HepG2 (cell line): ENCODE measurements around the gene PC. TPM values are rescaled to one million over a fixed set of nuclear protein-coding genes. Genes with fewer than 3 reads are reported as not detected.

Experiments used
- AGO1 ChIP-seq: fragments of 200-400 bp; formaldehyde crosslinking; IDR thresholded peaks from 2 replicates; pipeline ENCODE4 v1.6.1; 2017; ENCODE audit warnings: mild to moderate bottlenecking, low read depth, low read length, moderate library complexity; ENCODE audit not compliant: poor library complexity, severe bottlenecking
- NFYC ChIP-seq: IDR thresholded peaks from 2 replicates; pipeline ENCODE4 v1.6.1; 2016; ENCODE audit warnings: missing genetic modification reagents, missing compliant biosample characterization
- NR2F6 ChIP-seq, 2 experiments: IDR thresholded peaks; 2 replicates each; pipeline ENCODE4 v1.6.1; 2016; ENCODE audit warnings: antibody characterized with exemption in 1 of 2, mild to moderate bottlenecking in 1 of 2
- SP4 ChIP-seq: sonication (generic); formaldehyde crosslinking; IDR thresholded peaks from 2 replicates; pipeline ENCODE4 v1.8.1; 2023; ENCODE audit warnings: mild to moderate bottlenecking, missing genetic modification reagents
- ZBTB26 ChIP-seq: IDR thresholded peaks from 2 replicates; pipeline ENCODE4 v1.6.1; 2016; ENCODE audit warnings: missing compliant biosample characterization, missing genetic modification reagents, borderline replicate concordance
- ZFP91 ChIP-seq: sonication (generic); formaldehyde crosslinking; IDR thresholded peaks from 2 replicates; pipeline ENCODE4 v1.9.0; 2022; ENCODE audit warnings: missing genetic modification reagents, mild to moderate bottlenecking, borderline replicate concordance
- ZNF660 ChIP-seq: sonication (generic); formaldehyde crosslinking; IDR thresholded peaks from 2 replicates; pipeline ENCODE4 v1.5.1; 2020; ENCODE audit warnings: mild to moderate bottlenecking, low read depth, missing genetic modification reagents, borderline replicate concordance
- ZNF687 ChIP-seq: sonication (generic); formaldehyde crosslinking; IDR thresholded peaks from 2 replicates; pipeline ENCODE4 v1.5.1; 2020; ENCODE audit warnings: mild to moderate bottlenecking, missing genetic modification reagents, moderate library complexity
- ZNF772 ChIP-seq: sonication (generic); formaldehyde crosslinking; IDR thresholded peaks from 2 replicates; pipeline ENCODE4 v1.5.0; 2020; ENCODE audit warnings: mild to moderate bottlenecking, missing genetic modification reagents
- polyA plus RNA-seq, 8 experiments: library from polyadenylated mRNA; depleted of rRNA in 3 of 8; stranded (reverse) in 7 of 8; unstranded in 1 of 8; fragments of >200 nt; fragmentation: Illumina TruSeq in 4 of 8; extraction: Trizol in 4 of 8; gene quantifications; 2 replicates each; pipeline versions ENCODE4 v1.2.1 to v1.2.3, GENCODE V29; 2011 to 2016; ENCODE audit warnings: low read depth in 4 of 8, missing spikeins in 1 of 8, mixed read lengths in 1 of 8; ENCODE audit not compliant: insufficient read depth in 1 of 8
- total RNA-seq, 5 experiments: library from RNA; depleted of rRNA; stranded (reverse); fragments of >200 nt; fragmentation: Illumina TruSeq; extraction: Trizol; gene quantifications; 2 replicates each; pipeline ENCODE4 v1.2.3, GENCODE V29; 2016; ENCODE audit warnings: low read depth in 1 of 5
- TF ChIP-seq, protein P1 (sequence below): sonication (generic); formaldehyde crosslinking; conservative IDR thresholded peaks from 2 replicates; pipeline ENCODE4 v1.8.0; 2022; ENCODE audit warnings: mild to moderate bottlenecking, moderate library complexity, missing genetic modification reagents
- TF ChIP-seq, protein P2 (sequence below): sonication (generic); formaldehyde crosslinking; IDR thresholded peaks from 2 replicates; pipeline ENCODE4 v1.4.0; 2020; ENCODE audit warnings: missing genetic modification reagents, mild to moderate bottlenecking, borderline replicate concordance

PC gene
- total and polyA plus RNA-seq, 2 of the 13 experiments (the other 11 are each of a cell fraction or from before 2014, with no cell fraction given) = 29.0 to 39.0 TPM

GRCh38 chr11:66857927-66858185 is 100.3 kb downstream of the PC start (continued):
- TF ChIP-seq ZNF687 (peak; percentile 21; the same call in 1 of the 2 replicates), ZFP91 (CRISPR knock-in tag) (0 out of 2 replicates have a peak, but pooled peaks have one; percentile 30), ZNF660 (CRISPR knock-in tag) (no peak), ZNF772 (CRISPR knock-in tag) (no peak), AGO1 (peak; percentile 22), ZBTB26 (CRISPR knock-in tag) (no peak), NR2F6 (IDR thresholded peaks at IDR 0.05) (no peak), NR2F6 (CRISPR knock-in tag; IDR thresholded peaks at IDR 0.05) (no peak), NFYC (CRISPR knock-in tag) (no peak), SP4 (no peak)
- TF ChIP-seq, protein P1, sequence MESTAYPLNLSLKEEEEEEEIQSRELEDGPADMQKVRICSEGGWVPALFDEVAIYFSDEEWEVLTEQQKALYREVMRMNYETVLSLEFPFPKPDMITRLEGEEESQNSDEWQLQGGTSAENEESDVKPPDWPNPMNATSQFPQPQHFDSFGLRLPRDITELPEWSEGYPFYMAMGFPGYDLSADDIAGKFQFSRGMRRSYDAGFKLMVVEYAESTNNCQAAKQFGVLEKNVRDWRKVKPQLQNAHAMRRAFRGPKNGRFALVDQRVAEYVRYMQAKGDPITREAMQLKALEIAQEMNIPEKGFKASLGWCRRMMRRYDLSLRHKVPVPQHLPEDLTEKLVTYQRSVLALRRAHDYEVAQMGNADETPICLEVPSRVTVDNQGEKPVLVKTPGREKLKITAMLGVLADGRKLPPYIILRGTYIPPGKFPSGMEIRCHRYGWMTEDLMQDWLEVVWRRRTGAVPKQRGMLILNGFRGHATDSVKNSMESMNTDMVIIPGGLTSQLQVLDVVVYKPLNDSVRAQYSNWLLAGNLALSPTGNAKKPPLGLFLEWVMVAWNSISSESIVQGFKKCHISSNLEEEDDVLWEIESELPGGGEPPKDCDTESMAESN = no peak
- TF ChIP-seq, protein P2, sequence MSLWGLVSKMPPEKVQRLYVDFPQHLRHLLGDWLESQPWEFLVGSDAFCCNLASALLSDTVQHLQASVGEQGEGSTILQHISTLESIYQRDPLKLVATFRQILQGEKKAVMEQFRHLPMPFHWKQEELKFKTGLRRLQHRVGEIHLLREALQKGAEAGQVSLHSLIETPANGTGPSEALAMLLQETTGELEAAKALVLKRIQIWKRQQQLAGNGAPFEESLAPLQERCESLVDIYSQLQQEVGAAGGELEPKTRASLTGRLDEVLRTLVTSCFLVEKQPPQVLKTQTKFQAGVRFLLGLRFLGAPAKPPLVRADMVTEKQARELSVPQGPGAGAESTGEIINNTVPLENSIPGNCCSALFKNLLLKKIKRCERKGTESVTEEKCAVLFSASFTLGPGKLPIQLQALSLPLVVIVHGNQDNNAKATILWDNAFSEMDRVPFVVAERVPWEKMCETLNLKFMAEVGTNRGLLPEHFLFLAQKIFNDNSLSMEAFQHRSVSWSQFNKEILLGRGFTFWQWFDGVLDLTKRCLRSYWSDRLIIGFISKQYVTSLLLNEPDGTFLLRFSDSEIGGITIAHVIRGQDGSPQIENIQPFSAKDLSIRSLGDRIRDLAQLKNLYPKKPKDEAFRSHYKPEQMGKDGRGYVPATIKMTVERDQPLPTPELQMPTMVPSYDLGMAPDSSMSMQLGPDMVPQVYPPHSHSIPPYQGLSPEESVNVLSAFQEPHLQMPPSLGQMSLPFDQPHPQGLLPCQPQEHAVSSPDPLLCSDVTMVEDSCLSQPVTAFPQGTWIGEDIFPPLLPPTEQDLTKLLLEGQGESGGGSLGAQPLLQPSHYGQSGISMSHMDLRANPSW = no peak
